GDM1 (cell line): Measurements from ENCODE around the gene OGFR.
"Not testable (repeated sequence)": the region's sequence is repeated elsewhere in the genome, so short reads cannot be mapped to it uniquely, and the experiment has no call there.

ENCODE experiments used
- DNase-seq: peaks from one replicate; lab custom pipeline; 2025; lab: John Stamatoyannopoulos, UW

The OGFR gene

GRCh38 chr20:62839816-62840215 is 35.2 kb downstream of the OGFR start:
- DNase-seq: no peak

GRCh38 chr20:62840244-62841197 is 35.9 kb downstream of the OGFR start:
- no peak for DNase-seq

- DNase-seq: no peak
Observed at GRCh38 chr20:62841705-62842212, 37.1 kb downstream of the OGFR start.

- DNase-seq: no peak
Observed at GRCh38 chr20:62843656-62844055, 39.0 kb downstream of the OGFR start.

- DNase-seq: no peak
Observed at GRCh38 chr20:62844182-62844581, 39.5 kb downstream of the OGFR start.

- no peak for DNase-seq
Observed at GRCh38 chr20:62845416-62846160, 41.0 kb downstream of the OGFR start.

GRCh38 chr20:62846166-62846890 is 41.7 kb downstream of the OGFR start:
- DNase-seq: no peak

- DNase-seq: not testable (repeated sequence)
Observed at GRCh38 chr20:62848917-62849316, 44.3 kb downstream of the OGFR start.

GRCh38 chr20:62849431-62849830 is 44.8 kb downstream of the OGFR start:
- DNase-seq: no peak

- DNase-seq: no peak
Observed at GRCh38 chr20:62850333-62850974, 45.8 kb downstream of the OGFR start.

GRCh38 chr20:62852196-62852595 is 47.6 kb downstream of the OGFR start:
- no peak for DNase-seq

GRCh38 chr20:62852841-62853240 is 48.2 kb downstream of the OGFR start:
- no peak for DNase-seq

GRCh38 chr20:62853304-62853703 is 48.7 kb downstream of the OGFR start:
- not testable (repeated sequence) for DNase-seq

GRCh38 chr20:62854121-62854520 is 49.5 kb downstream of the OGFR start:
- DNase-seq: no peak

- no peak for DNase-seq
Observed at GRCh38 chr20:62855120-62855519, 50.5 kb downstream of the OGFR start.

- DNase-seq: no peak
Observed at GRCh38 chr20:62856931-62857619, 52.4 kb downstream of the OGFR start.

GRCh38 chr20:62858058-62858830 is 53.6 kb downstream of the OGFR start:
- DNase-seq: no peak

GRCh38 chr20:62859721-62860120 is 55.1 kb downstream of the OGFR start:
- no peak for DNase-seq

GRCh38 chr20:62860391-62860923 is 55.8 kb downstream of the OGFR start:
- DNase-seq: no peak
